Caki2 (cell line): ENCODE results near the gene STIP1. TPM values are rescaled to one million over a fixed set of nuclear protein-coding genes. Genes with fewer than 3 reads are reported as not detected.

Source experiments
- DNase-seq: peaks from one replicate; pipeline ENCODE4 v3.0.0-alpha.2; 2015; ENCODE audit warnings: low read depth
- in situ Hi-C: cut with HindIII; loops from 2 replicates; pipeline ENCODE4 v1.10.0; 2016; ENCODE audit warnings: low sequenced_read_pairs, low pct_unique_long_range_greater_than_20kb, mixed read lengths
- total RNA-seq: library from RNA; depleted of rRNA; stranded (reverse); fragments of >200 nt; shearing (Covaris generic); gene quantifications from 2 replicates; pipeline ENCODE4 v1.2.3, GENCODE V29; 2014; ENCODE audit warnings: low replicate concordance

Gene STIP1
- total RNA-seq, 1 experiment from 2014 or later = 157 TPM

GRCh38 chr11:64185175-64185692 lies 737 bp upstream of the STIP1 start:
- DNase-seq = no peak
- in situ Hi-C loops = no loop called here

- in situ Hi-C loops = no loop called here
- DNase-seq = peak; percentile 22
These were observed 658 bp downstream of the STIP1 start for GRCh38 chr11:64186492-64187165.

GRCh38 chr11:64192434-64192833 lies 6.5 kb downstream of the STIP1 start:
- no peak for DNase-seq
- in situ Hi-C loops = no loop called here

GRCh38 chr11:64196626-64197025 lies 10.7 kb downstream of the STIP1 start:
- in situ Hi-C loops = no loop called here
- DNase-seq = no peak

- in situ Hi-C loops = no loop called here
- DNase-seq = no peak
These were observed 12.5 kb downstream of the STIP1 start for GRCh38 chr11:64198511-64198910.

GRCh38 chr11:64201543-64201942 lies 15.6 kb downstream of the STIP1 start:
- DNase-seq = no peak
- in situ Hi-C loops = no loop called here

- in situ Hi-C loops = no loop called here
These were observed 17.0 kb downstream of the STIP1 start for GRCh38 chr11:64202992-64203391.

GRCh38 chr11:64203421-64204079 lies 17.6 kb downstream of the STIP1 start:
- in situ Hi-C loops = no loop called here
- DNase-seq = no peak

More at GRCh38 chr11:64202992-64203391, 17.0 kb downstream of the STIP1 start:
- DNase-seq = no peak

GRCh38 chr11:64204080-64204440 lies 18.1 kb downstream of the STIP1 start:
- DNase-seq = no peak
- in situ Hi-C loops = no loop called here

GRCh38 chr11:64204464-64204989 lies 18.6 kb downstream of the STIP1 start:
- peak; percentile 82 for DNase-seq
- in situ Hi-C loops = no loop called here

- no peak for DNase-seq
- in situ Hi-C loops = no loop called here
These were observed 20.7 kb downstream of the STIP1 start, which contains the start of gene FERMT3 for GRCh38 chr11:64206457-64207255. TSS of gene FERMT3 (plus strand) at chr11:64206721. CDS start at chr11:64207365, 644 bp downstream.

GRCh38 chr11:64207256-64208085 lies 21.5 kb downstream of the STIP1 start:
- in situ Hi-C loops = no loop called here
- no peak for DNase-seq

GRCh38 chr11:64208086-64208795 lies 22.3 kb downstream of the STIP1 start:
- in situ Hi-C loops = no loop called here
- no peak for DNase-seq

GRCh38 chr11:64208796-64209562 lies 23.0 kb downstream of the STIP1 start:
- no peak for DNase-seq
- in situ Hi-C loops = no loop called here

- DNase-seq = no peak
- in situ Hi-C loops = no loop called here
These were observed 23.5 kb downstream of the STIP1 start for GRCh38 chr11:64209563-64209843.

GRCh38 chr11:64210301-64211020 lies 24.5 kb downstream of the STIP1 start:
- no peak for DNase-seq
- in situ Hi-C loops = no loop called here
